Neural cell (in vitro differentiated cells): ENCODE measurements around the gene SNRPF. TPM values are rescaled to one million over a fixed set of nuclear protein-coding genes. Genes with fewer than 3 reads are reported as not detected.

Source experiments
- H2AFZ ChIP-seq: fragments of 200-600, 300-800 bp; sonication (generic), shearing (Covaris generic); 2 replicates; pipeline ENCODE4 v1.6.0; 2014; ENCODE audit warnings: low read depth, mild to moderate bottlenecking, antibody characterized with exemption, low read length, moderate library complexity
- H3F3A ChIP-seq: fragments of 200-600 bp; shearing (Covaris generic); 2 replicates; pipeline ENCODE4 v1.6.1; 2016; ENCODE audit warnings: mild to moderate bottlenecking, moderate library complexity, mixed read lengths, antibody characterized with exemption, low read length; ENCODE audit not compliant: insufficient read depth, poor library complexity, severe bottlenecking
- H3K27ac ChIP-seq: fragments of 200-600, 300-800 bp; sonication (generic), shearing (Covaris generic); 2 replicates; pipeline ENCODE4 v1.5.1; 2014; ENCODE audit warnings: mild to moderate bottlenecking, low read length, moderate library complexity
- H3K27me3 ChIP-seq: fragments of 300-800, 200-600 bp; sonication (generic), shearing (Covaris generic); 2 replicates; pipeline ENCODE4 v1.6.0; 2014; ENCODE audit warnings: mild to moderate bottlenecking, low read depth, low read length, moderate library complexity; ENCODE audit not compliant: insufficient read depth
- H3K36me3 ChIP-seq: fragments of 300-800, 200-600 bp; sonication (generic), shearing (Covaris generic); 2 replicates; pipeline ENCODE4 v1.5.1; 2014; ENCODE audit warnings: mild to moderate bottlenecking, antibody characterized with exemption, low read length, moderate library complexity; ENCODE audit not compliant: insufficient read depth
- H3K4me2 ChIP-seq: fragments of 300-800, 200-600 bp; sonication (generic), shearing (Covaris generic); 2 replicates; pipeline ENCODE4 v1.6.0; 2014; ENCODE audit warnings: mild to moderate bottlenecking, low read length
- H3K4me3 ChIP-seq: fragments of 300-800, 200-600 bp; sonication (generic), shearing (Covaris generic); 2 replicates; pipeline ENCODE4 v1.5.1; 2014; ENCODE audit warnings: mild to moderate bottlenecking, low read length, moderate library complexity
- H3K79me2 ChIP-seq: fragments of 200-600 bp; shearing (Covaris generic); replicated peaks from 2 replicates; pipeline ENCODE4 v1.6.0; 2014; ENCODE audit warnings: mild to moderate bottlenecking, low read length, moderate library complexity; ENCODE audit not compliant: insufficient read depth
- H3K9ac ChIP-seq: fragments of 300-800, 200-600 bp; sonication (generic), shearing (Covaris generic); 2 replicates; pipeline ENCODE4 v1.6.1; 2016; ENCODE audit warnings: mild to moderate bottlenecking, low read length, mixed read lengths
- H3K9me2 ChIP-seq: fragments of 200-600 bp; shearing (Covaris generic); 2 replicates; pipeline ENCODE4 v1.6.1; 2016; ENCODE audit warnings: mild to moderate bottlenecking, low read length, mixed read lengths; ENCODE audit not compliant: insufficient read depth
- H3K9me3 ChIP-seq: fragments of 200-600, 300-800 bp; sonication (generic), shearing (Covaris generic); 2 replicates; pipeline ENCODE4 v1.6.1; 2016; ENCODE audit warnings: mild to moderate bottlenecking, mixed run types, low read length, moderate library complexity, mixed read lengths
- H4K20me1 ChIP-seq: fragments of 200-600 bp; shearing (Covaris generic); 2 replicates; pipeline ENCODE4 v1.6.1; 2016; ENCODE audit warnings: mild to moderate bottlenecking, mixed run types; ENCODE audit not compliant: insufficient read depth
- EP300 ChIP-seq: fragments of 450-650 bp; conservative IDR thresholded peaks from 2 replicates; pipeline ENCODE4 v1.6.1; 2014; ENCODE audit warnings: antibody characterized with exemption, mild to moderate bottlenecking, moderate library complexity; ENCODE audit not compliant: poor library complexity, severe bottlenecking
- EZH2 ChIP-seq: fragments of 200-600, 300-800 bp; shearing (Covaris generic), sonication (generic); IDR thresholded peaks from 2 replicates; pipeline ENCODE4 v1.6.1; 2014; ENCODE audit warnings: antibody characterized with exemption, low read length, borderline replicate concordance, mild to moderate bottlenecking; ENCODE audit not compliant: insufficient read depth, poor library complexity, severe bottlenecking
- MXI1 ChIP-seq: fragments of 450-650 bp; conservative IDR thresholded peaks from 2 replicates; pipeline ENCODE4 v1.6.1; 2014; ENCODE audit warnings: antibody characterized with exemption, mild to moderate bottlenecking; ENCODE audit not compliant: poor library complexity, severe bottlenecking
- POLR2AphosphoS5 ChIP-seq: IDR thresholded peaks from 2 replicates; pipeline ENCODE4 v1.6.1; 2012
- RAD21 ChIP-seq: fragments of 450-650 bp; conservative IDR thresholded peaks from 2 replicates; pipeline ENCODE4 v1.6.1; 2014; ENCODE audit warnings: antibody characterized with exemption, mild to moderate bottlenecking, moderate library complexity
- SMC3 ChIP-seq: fragments of 450-650 bp; conservative IDR thresholded peaks from 2 replicates; pipeline ENCODE4 v1.6.1; 2014; ENCODE audit warnings: antibody characterized with exemption, mild to moderate bottlenecking, moderate library complexity; ENCODE audit not compliant: poor library complexity
- TAF1 ChIP-seq: IDR thresholded peaks from 2 replicates; pipeline ENCODE4 v1.6.1; 2012; ENCODE audit warnings: low read depth
- polyA plus RNA-seq: library from polyadenylated mRNA; depleted of rRNA; stranded (reverse); fragments of >200 nt; gene quantifications from 2 replicates; pipeline ENCODE4 v1.2.3, GENCODE V29; 2014
- TF ChIP-seq, protein P1 (sequence below): IDR thresholded peaks from 2 replicates; pipeline ENCODE4 v1.6.1; 2012; ENCODE audit warnings: borderline replicate concordance
- TF ChIP-seq, protein P2 (sequence below): fragments of 450-650 bp; IDR thresholded peaks from 2 replicates; pipeline ENCODE4 v1.5.1; 2014; ENCODE audit warnings: antibody characterized with exemption, mild to moderate bottlenecking, moderate library complexity; ENCODE audit not compliant: poor library complexity, severe bottlenecking

SNRPF gene
- polyA plus RNA-seq, 1 donor from 2014 or later: 42.1 TPM

DNA sequence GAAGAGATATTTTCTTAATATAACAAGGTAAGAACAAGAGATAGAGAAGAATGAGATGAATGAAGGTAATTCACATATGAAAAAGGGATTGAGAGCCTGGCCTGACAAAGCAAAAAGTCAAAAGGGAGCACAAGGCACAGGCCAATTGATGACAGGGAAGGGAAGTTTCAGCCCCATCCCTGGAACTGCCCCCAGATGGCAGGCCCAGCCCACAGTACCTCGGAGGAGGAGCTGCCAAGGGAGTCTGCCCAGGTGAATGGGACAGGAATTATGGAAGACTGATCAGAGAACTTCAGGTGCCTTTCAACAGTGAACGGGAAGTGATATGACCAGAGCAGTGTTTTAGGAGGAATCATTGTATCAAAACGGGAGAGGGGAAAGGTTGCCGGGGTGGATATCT lies 15.7 kb downstream of the SNRPF start:
- H3K9ac ChIP-seq: no peak overlapping the region
- no peak overlapping the region for H2AFZ ChIP-seq
- H3F3A ChIP-seq: no peaks in the 10 kb centered on the region
- TF ChIP-seq, protein P1, sequence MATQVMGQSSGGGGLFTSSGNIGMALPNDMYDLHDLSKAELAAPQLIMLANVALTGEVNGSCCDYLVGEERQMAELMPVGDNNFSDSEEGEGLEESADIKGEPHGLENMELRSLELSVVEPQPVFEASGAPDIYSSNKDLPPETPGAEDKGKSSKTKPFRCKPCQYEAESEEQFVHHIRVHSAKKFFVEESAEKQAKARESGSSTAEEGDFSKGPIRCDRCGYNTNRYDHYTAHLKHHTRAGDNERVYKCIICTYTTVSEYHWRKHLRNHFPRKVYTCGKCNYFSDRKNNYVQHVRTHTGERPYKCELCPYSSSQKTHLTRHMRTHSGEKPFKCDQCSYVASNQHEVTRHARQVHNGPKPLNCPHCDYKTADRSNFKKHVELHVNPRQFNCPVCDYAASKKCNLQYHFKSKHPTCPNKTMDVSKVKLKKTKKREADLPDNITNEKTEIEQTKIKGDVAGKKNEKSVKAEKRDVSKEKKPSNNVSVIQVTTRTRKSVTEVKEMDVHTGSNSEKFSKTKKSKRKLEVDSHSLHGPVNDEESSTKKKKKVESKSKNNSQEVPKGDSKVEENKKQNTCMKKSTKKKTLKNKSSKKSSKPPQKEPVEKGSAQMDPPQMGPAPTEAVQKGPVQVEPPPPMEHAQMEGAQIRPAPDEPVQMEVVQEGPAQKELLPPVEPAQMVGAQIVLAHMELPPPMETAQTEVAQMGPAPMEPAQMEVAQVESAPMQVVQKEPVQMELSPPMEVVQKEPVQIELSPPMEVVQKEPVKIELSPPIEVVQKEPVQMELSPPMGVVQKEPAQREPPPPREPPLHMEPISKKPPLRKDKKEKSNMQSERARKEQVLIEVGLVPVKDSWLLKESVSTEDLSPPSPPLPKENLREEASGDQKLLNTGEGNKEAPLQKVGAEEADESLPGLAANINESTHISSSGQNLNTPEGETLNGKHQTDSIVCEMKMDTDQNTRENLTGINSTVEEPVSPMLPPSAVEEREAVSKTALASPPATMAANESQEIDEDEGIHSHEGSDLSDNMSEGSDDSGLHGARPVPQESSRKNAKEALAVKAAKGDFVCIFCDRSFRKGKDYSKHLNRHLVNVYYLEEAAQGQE: no peak
- no peak overlapping the region for H3K4me3 ChIP-seq
- H3K9me2 ChIP-seq: no peaks in the 10 kb centered on the region
- no peak overlapping the region for H3K4me2 ChIP-seq
- no peaks in the 10 kb centered on the region for H3K27me3 ChIP-seq
- no peaks in the 10 kb centered on the region for H3K79me2 ChIP-seq
- H3K27ac ChIP-seq: no peak overlapping the region
- no peaks in the 10 kb centered on the region for H4K20me1 ChIP-seq
- H3K36me3 ChIP-seq: peaks cover 4% of the 10 kb centered on the region
- H3K9me3 ChIP-seq: no peaks in the 10 kb centered on the region

DNA sequence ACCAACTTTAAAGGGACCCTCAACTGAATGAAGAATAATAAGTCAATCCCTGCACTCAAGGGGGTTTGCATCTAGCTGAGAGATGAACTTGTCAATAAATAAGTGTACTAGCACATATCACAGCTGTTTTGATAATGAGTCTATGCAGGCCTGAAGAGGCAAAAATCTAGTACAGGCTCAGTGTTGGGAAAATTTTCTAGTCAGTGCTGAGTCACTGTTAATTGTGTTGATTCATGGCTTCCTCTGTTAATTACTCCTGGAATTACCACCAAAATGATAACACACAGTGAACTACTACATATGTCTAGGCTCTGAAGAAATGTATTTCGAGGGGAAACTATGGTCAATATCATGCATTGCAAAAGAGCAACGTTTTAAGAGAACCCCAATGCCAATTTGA lies 18.9 kb downstream of the SNRPF start:
- no peak for TF ChIP-seq TAF1
- no peak for TF ChIP-seq POLR2AphosphoS5
- TF ChIP-seq SMC3: no peak
- TF ChIP-seq RAD21: no peak
- TF ChIP-seq EZH2: no peak
- TF ChIP-seq, protein P1: no peak
- no peak for TF ChIP-seq EP300
- TF ChIP-seq, protein P2, sequence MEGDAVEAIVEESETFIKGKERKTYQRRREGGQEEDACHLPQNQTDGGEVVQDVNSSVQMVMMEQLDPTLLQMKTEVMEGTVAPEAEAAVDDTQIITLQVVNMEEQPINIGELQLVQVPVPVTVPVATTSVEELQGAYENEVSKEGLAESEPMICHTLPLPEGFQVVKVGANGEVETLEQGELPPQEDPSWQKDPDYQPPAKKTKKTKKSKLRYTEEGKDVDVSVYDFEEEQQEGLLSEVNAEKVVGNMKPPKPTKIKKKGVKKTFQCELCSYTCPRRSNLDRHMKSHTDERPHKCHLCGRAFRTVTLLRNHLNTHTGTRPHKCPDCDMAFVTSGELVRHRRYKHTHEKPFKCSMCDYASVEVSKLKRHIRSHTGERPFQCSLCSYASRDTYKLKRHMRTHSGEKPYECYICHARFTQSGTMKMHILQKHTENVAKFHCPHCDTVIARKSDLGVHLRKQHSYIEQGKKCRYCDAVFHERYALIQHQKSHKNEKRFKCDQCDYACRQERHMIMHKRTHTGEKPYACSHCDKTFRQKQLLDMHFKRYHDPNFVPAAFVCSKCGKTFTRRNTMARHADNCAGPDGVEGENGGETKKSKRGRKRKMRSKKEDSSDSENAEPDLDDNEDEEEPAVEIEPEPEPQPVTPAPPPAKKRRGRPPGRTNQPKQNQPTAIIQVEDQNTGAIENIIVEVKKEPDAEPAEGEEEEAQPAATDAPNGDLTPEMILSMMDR: no peak
- no peak for TF ChIP-seq MXI1
- H3K9ac ChIP-seq: no peak overlapping the region
- H3K27me3 ChIP-seq: no peaks in the 10 kb centered on the region
- no peak overlapping the region for H3K4me3 ChIP-seq
- no peak overlapping the region for H3K4me2 ChIP-seq
- no peaks in the 10 kb centered on the region for H3F3A ChIP-seq
- no peaks in the 10 kb centered on the region for H3K9me3 ChIP-seq
- no peak overlapping the region for H2AFZ ChIP-seq
- no peaks in the 10 kb centered on the region for H3K36me3 ChIP-seq
- no peaks in the 10 kb centered on the region for H4K20me1 ChIP-seq
- H3K27ac ChIP-seq: no peak overlapping the region
- no peaks in the 10 kb centered on the region for H3K9me2 ChIP-seq
- H3K79me2 ChIP-seq: no peaks in the 10 kb centered on the region
